GM10248 (cell line): ENCODE measurements around the gene PEX7.

Source experiments
- CTCF ChIA-PET: fragments of 300-600 bp; sonication (Branson Sonifier 250); formaldehyde crosslinking; extraction: SDS; loops from one replicate; lab custom pipeline; 2021; ENCODE audit warnings: antibody characterized with exemption; lab: Yijun Ruan, JAX
- POLR2A ChIA-PET: fragments of 350-650 bp; sonication (Branson Sonifier 250); formaldehyde crosslinking; extraction: SDS; loops from one replicate; lab custom pipeline; 2020; ENCODE audit warnings: antibody characterized with exemption; lab: Yijun Ruan, JAX
- DNase-seq: peaks from one replicate; pipeline ENCODE4 v3.0.0; 2012; ENCODE audit errors: extremely low spot score
- TF ChIP-seq, protein P1 (sequence below): IDR thresholded peaks from 2 replicates; pipeline ENCODE4 v1.5.1; 2012; ENCODE audit warnings: mild to moderate bottlenecking, low read depth; ENCODE audit errors: extremely low read depth, missing control alignments, control extremely low read depth

Gene PEX7

DNA sequence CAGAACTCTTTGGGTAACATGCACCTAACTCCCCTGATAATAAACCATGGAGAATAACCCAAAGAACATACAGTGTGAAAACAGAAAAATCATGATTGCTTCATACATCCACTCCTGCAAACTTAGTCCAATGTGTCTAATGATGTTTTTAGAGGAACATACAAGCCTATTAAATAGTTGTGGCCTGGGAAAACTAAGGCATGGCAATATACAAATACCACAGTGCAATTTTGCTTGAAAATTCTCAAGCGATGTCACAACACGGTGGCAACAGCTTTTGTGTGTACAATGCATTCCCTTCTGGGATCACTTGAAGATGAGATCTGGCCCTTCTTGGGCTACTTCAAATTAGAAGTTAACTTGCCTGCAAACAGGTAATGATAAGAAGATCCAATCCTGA lies 46.8 kb upstream of the PEX7 start:
- ChIA-PET CTCF (interaction anchor here (0.6 to 5.5 kb wide), 5 partner anchors 10 to 131 kb away, joined by 3 to 40 read pairs (median 3); partner anchors contain the start of gene MAP3K5), POLR2A (no interaction called here)
- TF ChIP-seq, protein P1, sequence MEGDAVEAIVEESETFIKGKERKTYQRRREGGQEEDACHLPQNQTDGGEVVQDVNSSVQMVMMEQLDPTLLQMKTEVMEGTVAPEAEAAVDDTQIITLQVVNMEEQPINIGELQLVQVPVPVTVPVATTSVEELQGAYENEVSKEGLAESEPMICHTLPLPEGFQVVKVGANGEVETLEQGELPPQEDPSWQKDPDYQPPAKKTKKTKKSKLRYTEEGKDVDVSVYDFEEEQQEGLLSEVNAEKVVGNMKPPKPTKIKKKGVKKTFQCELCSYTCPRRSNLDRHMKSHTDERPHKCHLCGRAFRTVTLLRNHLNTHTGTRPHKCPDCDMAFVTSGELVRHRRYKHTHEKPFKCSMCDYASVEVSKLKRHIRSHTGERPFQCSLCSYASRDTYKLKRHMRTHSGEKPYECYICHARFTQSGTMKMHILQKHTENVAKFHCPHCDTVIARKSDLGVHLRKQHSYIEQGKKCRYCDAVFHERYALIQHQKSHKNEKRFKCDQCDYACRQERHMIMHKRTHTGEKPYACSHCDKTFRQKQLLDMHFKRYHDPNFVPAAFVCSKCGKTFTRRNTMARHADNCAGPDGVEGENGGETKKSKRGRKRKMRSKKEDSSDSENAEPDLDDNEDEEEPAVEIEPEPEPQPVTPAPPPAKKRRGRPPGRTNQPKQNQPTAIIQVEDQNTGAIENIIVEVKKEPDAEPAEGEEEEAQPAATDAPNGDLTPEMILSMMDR = no peak
- DNase-seq = no peak

DNA sequence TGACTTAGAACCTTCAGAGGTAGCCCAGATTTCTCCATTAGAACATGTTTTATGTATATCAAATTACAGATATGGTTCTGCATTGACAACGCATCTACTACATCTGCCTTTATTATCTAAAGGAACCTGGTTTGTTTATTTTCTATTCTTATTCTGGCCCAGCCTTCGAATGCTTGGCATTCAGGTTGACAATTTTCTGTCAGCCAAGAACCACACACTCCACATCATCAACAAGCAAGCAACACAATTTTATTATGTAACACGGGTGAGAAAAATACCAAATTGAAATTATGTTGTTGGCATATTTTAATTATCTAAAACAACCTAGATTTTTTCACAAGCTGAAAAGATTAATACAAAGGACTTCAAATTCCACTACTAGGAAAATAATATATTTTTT lies 44.7 kb upstream of the PEX7 start:
- ChIA-PET CTCF (interaction anchor here (1.4 to 1.8 kb wide), 3 partner anchors 11 to 41 kb away, joined by 3 to 13 read pairs (median 4); partner anchors contain the start of gene MAP3K5), POLR2A (no interaction called here)
- DNase-seq = no peak
- TF ChIP-seq, protein P1 = no peak

DNA sequence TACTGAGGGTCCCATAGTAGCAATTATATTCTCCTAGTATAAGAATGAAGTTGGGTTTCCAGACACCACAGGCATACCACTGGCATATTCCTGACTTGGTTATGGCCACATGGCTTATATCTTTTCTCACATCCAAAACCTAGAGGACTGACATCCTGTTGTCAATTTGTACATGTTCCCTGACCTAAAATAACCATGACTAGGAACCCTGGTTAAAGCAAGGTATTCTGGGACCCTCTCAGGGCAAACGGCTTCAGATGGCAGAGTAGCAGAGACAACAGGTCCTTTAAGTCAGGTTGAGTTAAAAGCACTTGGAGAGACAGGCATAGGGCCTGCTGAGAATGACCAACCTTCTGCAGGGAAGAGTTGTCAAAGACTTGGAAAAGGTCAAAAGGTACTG lies 42.7 kb upstream of the PEX7 start:
- CTCF ChIA-PET = interaction anchor here (1.4 kb wide), 1 partner anchor 136 kb away, joined by 5 read pairs; no protein-coding TSS in a partner anchor
- POLR2A ChIA-PET = no interaction called here
- DNase-seq = no peak
- TF ChIP-seq, protein P1 = no peak

DNA sequence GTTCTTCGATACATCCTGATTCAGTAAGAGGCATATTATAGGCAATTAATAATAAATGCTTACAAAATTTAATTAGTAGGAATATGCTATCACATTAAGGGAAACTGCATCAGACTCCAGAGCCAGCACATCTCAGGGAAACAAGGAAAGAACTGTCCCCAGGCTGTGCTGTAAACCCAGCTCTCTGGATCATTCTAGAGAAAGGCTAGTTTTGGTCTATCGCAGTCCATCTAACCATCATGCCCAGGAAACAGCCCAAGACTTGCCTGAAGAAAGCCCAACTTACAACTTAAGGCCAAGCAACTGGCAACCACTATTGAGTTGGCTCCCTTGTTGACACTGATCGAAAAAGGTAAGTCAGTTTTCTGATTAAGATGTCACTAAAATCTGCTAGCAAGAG lies 41.4 kb upstream of the PEX7 start:
- POLR2A ChIA-PET = interaction anchor here (0.9 to 2.1 kb wide), 2 partner anchors 11 to 61 kb away, joined by 3 to 4 read pairs; partner anchors contain the start of gene MAP3K5
- TF ChIP-seq, protein P1 = no peak
- CTCF ChIA-PET = interaction anchor here (1.0 to 2.6 kb wide), 4 partner anchors 9 to 137 kb away, joined by 3 to 12 read pairs (median 8); partner anchors contain the start of gene MAP3K5
- DNase-seq = no peak

DNA sequence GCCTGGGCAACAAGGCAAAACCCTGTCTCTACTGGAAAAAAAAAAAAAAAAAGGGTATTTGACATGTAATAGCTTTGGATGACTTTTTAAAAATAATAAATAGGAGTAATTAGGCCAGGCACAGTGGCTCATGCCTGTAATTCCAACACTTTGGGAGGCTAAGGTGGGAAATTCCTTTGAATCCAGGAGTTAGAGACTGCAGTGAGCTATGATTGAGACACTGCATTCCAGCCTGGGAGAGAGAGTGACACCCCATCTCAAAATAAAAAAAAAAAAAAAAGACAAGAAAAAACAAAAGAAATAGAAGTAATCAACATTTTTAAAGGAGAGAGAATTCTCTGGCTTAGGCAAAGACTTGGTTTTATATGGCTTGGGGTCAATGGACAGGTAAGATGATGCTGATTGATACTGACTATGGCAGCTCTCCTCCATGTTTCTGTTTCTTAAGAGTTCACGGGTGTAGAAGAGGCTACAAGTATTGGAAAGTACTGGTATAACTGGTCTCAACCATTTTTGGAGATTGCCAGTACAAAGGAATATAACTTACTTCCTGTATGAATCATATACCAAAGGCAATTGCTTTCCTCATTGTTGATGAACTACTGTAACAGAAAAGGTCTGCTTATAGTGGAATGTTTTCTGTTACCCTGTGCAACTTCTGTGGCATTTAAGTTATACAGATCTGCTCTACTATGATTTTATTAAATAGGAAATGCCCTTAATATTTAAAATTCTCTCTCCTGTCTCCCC lies 40.2 kb upstream of the PEX7 start:
- no peak for DNase-seq
- CTCF ChIA-PET = interaction anchor here (1.0 to 2.6 kb wide), 4 partner anchors 8 to 138 kb away, joined by 3 to 12 read pairs (median 8); partner anchors contain the start of gene MAP3K5
- TF ChIP-seq, protein P1 = no peak
- POLR2A ChIA-PET = interaction anchor here (0.9 to 2.1 kb wide), 2 partner anchors 10 to 63 kb away, joined by 3 to 4 read pairs; partner anchors contain the start of gene MAP3K5

DNA sequence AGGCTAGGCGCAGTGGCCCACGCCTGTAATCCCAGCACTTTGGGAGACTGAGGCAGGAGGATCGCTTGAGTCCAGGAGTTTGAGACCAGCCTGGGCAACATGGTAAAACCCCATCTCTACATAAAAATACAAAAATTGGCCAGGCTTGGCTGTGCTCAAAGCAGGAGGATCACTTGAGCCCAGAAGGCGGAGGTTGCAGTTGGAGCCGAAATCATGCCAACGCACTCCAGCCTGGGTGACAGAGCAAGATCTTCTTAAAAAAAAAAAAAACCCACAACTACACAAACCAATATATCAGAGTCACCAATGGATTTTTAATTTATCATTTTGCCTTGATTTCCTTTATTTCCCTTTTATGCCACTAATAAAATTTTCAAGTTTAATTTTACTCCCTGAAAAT lies 39.4 kb upstream of the PEX7 start:
- TF ChIP-seq, protein P1 = no peak
- ChIA-PET CTCF (interaction anchor here (1.0 to 2.2 kb wide), 3 partner anchors 9 to 139 kb away, joined by 3 to 11 read pairs (median 10); partner anchors contain the start of gene MAP3K5), POLR2A (no interaction called here)
- no peak for DNase-seq
